Neural progenitor cell (in vitro differentiated cells): ENCODE results near the gene NUDT3. TPM values are rescaled to one million over a fixed set of nuclear protein-coding genes. Genes with fewer than 3 reads are reported as not detected.

Source experiments
- DNase-seq: peaks from one replicate; pipeline ENCODE4 v3.0.0-alpha.2; 2016; ENCODE audit warnings: low spot score
- H2AFZ ChIP-seq: fragments of 200-600 bp; sonication (generic); replicated peaks from 2 replicates; pipeline ENCODE4 v1.6.1; 2016; ENCODE audit warnings: antibody characterized with exemption
- H3F3A ChIP-seq: fragments of 200-600 bp; sonication (generic); 2 replicates; pipeline ENCODE4 v1.6.1; 2016; ENCODE audit warnings: antibody characterized with exemption, low read depth
- H3K27ac ChIP-seq: fragments of 200-600 bp; sonication (generic); 2 replicates; pipeline ENCODE4 v1.5.1; 2016; ENCODE audit warnings: mild to moderate bottlenecking
- H3K27me3 ChIP-seq: fragments of 200-600 bp; sonication (generic); 2 replicates; pipeline ENCODE4 v1.6.1; 2016; ENCODE audit warnings: mild to moderate bottlenecking, moderate library complexity
- H3K36me3 ChIP-seq: fragments of 200-600 bp; sonication (generic); 2 replicates; pipeline ENCODE4 v1.5.1; 2016
- H3K4me1 ChIP-seq: fragments of 200-600 bp; sonication (generic); 2 replicates; pipeline ENCODE4 v1.6.1; 2016; ENCODE audit warnings: mixed run types
- H3K4me2 ChIP-seq: fragments of 200-600 bp; sonication (generic); 2 replicates; pipeline ENCODE4 v1.6.1; 2016
- H3K4me3 ChIP-seq: fragments of 200-600 bp; sonication (generic); 2 replicates; pipeline ENCODE4 v1.5.1; 2016
- H3K79me2 ChIP-seq: fragments of 200-600 bp; sonication (generic); 2 replicates; pipeline ENCODE4 v1.6.1; 2016; ENCODE audit warnings: low read depth
- H3K9ac ChIP-seq: fragments of 200-600 bp; sonication (generic); 2 replicates; pipeline ENCODE4 v1.6.1; 2016
- H3K9me3 ChIP-seq: fragments of 200-600 bp; sonication (generic); 2 replicates; pipeline ENCODE4 v1.5.1; 2016; ENCODE audit warnings: low read depth
- H4K20me1 ChIP-seq: fragments of 200-600 bp; sonication (generic); 2 replicates; pipeline ENCODE4 v1.6.1; 2016; ENCODE audit warnings: low read depth
- H3K27ac Mint-ChIP-seq: 3 replicates; pipeline ENCODE4 v1.8.0; 2021; ENCODE audit warnings: mixed read lengths
- H3K27me3 Mint-ChIP-seq: 2 replicates; pipeline ENCODE4 v1.8.0; 2022; ENCODE audit warnings: low read depth, mild to moderate bottlenecking, inconsistent platforms, moderate library complexity, mixed read lengths; ENCODE audit not compliant: insufficient read depth
- H3K36me3 Mint-ChIP-seq: 3 replicates; pipeline ENCODE4 v1.8.0; 2021; ENCODE audit warnings: mixed read lengths
- H3K4me1 Mint-ChIP-seq: 3 replicates; pipeline ENCODE4 v1.8.0; 2021; ENCODE audit warnings: mixed read lengths
- H3K4me3 Mint-ChIP-seq: 3 replicates; pipeline ENCODE4 v1.8.0; 2021; ENCODE audit warnings: mild to moderate bottlenecking, moderate library complexity, mixed read lengths
- H3K9me3 Mint-ChIP-seq: 3 replicates; pipeline ENCODE4 v1.8.0; 2020; ENCODE audit warnings: mixed read lengths
- CTCF ChIP-seq: fragments of 200-600 bp; sonication (generic); IDR thresholded peaks from 2 replicates; pipeline ENCODE4 v1.5.1; 2017; ENCODE audit warnings: antibody characterized with exemption, mild to moderate bottlenecking
- EZH2 ChIP-seq: fragments of 200-600 bp; sonication (generic); IDR thresholded peaks from 2 replicates; pipeline ENCODE4 v1.6.1; 2017; ENCODE audit warnings: antibody characterized with exemption, mild to moderate bottlenecking, moderate library complexity
- EZH2phosphoT487 ChIP-seq: fragments of 200-600 bp; sonication (generic); IDR thresholded peaks from 2 replicates; pipeline ENCODE4 v1.6.1; 2017; ENCODE audit warnings: antibody characterized with exemption
- total RNA-seq: library from RNA; depleted of rRNA; stranded (reverse); fragments of >200 nt; gene quantifications from 2 replicates; pipeline ENCODE4 v1.2.3, GENCODE V29; 2015; ENCODE audit warnings: low replicate concordance

Gene NUDT3
- total RNA-seq, 1 donor from 2014 or later = 35.7 TPM

GRCh38 chr6:34362909-34363680 lies 29.4 kb downstream of the NUDT3 start:
- no peak overlapping the region for H3K4me2 ChIP-seq
- H3K79me2 ChIP-seq = peaks cover 90% of the 10 kb centered on the region

GRCh38 chr6:34362176-34362575 lies 30.3 kb downstream of the NUDT3 start:
- H3K4me3 ChIP-seq = no peak overlapping the region
- no peaks in the 10 kb centered on the region for H3K27me3 ChIP-seq
- Mint-ChIP-seq H3K27me3 (peaks cover 2% of the 10 kb centered on the region), H3K4me3 (no peak overlapping the region), H3K9me3 (no peaks in the 10 kb centered on the region), H3K4me1 (peaks cover 20% of the 10 kb centered on the region), H3K36me3 (no peaks in the 10 kb centered on the region), H3K27ac (no peak overlapping the region)
- no peak for DNase-seq
- no peaks in the 10 kb centered on the region for H3K9me3 ChIP-seq
- H2AFZ ChIP-seq = no peak overlapping the region
- H3K4me2 ChIP-seq = no peak overlapping the region
- TF ChIP-seq EZH2phosphoT487 (no peak), CTCF (no peak), EZH2 (no peak)
- no peak overlapping the region for H3K27ac ChIP-seq
- H3K36me3 ChIP-seq = no peaks in the 10 kb centered on the region
- H4K20me1 ChIP-seq = peaks cover 43% of the 10 kb centered on the region
- H3K9ac ChIP-seq = no peak overlapping the region
- peaks cover 4% of the 10 kb centered on the region for H3K4me1 ChIP-seq
- H3K79me2 ChIP-seq = peaks cover 94% of the 10 kb centered on the region
- H3F3A ChIP-seq = no peaks in the 10 kb centered on the region

More at GRCh38 chr6:34362909-34363680, 29.4 kb downstream of the NUDT3 start:
- peaks cover 4% of the 10 kb centered on the region for H3K4me1 ChIP-seq
- TF ChIP-seq CTCF = no peak
- no peak for TF ChIP-seq EZH2phosphoT487
- TF ChIP-seq EZH2 = no peak
- no peak for DNase-seq
- H3K27me3 ChIP-seq = no peaks in the 10 kb centered on the region
- Mint-ChIP-seq H3K36me3 (peaks cover 3% of the 10 kb centered on the region), H3K27me3 (peaks cover 2% of the 10 kb centered on the region), H3K9me3 (no peaks in the 10 kb centered on the region), H3K4me1 (peaks cover 20% of the 10 kb centered on the region), H3K4me3 (no peak overlapping the region), H3K27ac (no peak overlapping the region)
- H3K4me3 ChIP-seq = no peak overlapping the region
- H2AFZ ChIP-seq = no peak overlapping the region
- peaks cover 41% of the 10 kb centered on the region for H4K20me1 ChIP-seq
- H3K9ac ChIP-seq = no peak overlapping the region
- H3K36me3 ChIP-seq = no peaks in the 10 kb centered on the region
- H3K9me3 ChIP-seq = no peaks in the 10 kb centered on the region
- no peaks in the 10 kb centered on the region for H3F3A ChIP-seq
- H3K27ac ChIP-seq = no peak overlapping the region

- H4K20me1 ChIP-seq = peaks cover 46% of the 10 kb centered on the region
Measured at GRCh38 chr6:34360556-34360955, 31.9 kb downstream of the NUDT3 start.

More at GRCh38 chr6:34360556-34360955, 31.9 kb downstream of the NUDT3 start:
- peaks cover 4% of the 10 kb centered on the region for H3K4me1 ChIP-seq
- Mint-ChIP-seq H3K27ac (no peak overlapping the region), H3K4me1 (peaks cover 18% of the 10 kb centered on the region), H3K9me3 (no peaks in the 10 kb centered on the region), H3K27me3 (no peaks in the 10 kb centered on the region), H3K36me3 (peaks cover 2% of the 10 kb centered on the region), H3K4me3 (no peak overlapping the region)
- H3K4me3 ChIP-seq = no peak overlapping the region
- H2AFZ ChIP-seq = no peak overlapping the region
- no peaks in the 10 kb centered on the region for H3K9me3 ChIP-seq
- H3K9ac ChIP-seq = no peak overlapping the region
- no peaks in the 10 kb centered on the region for H3K27me3 ChIP-seq
- H3K27ac ChIP-seq = no peak overlapping the region
- no peaks in the 10 kb centered on the region for H3F3A ChIP-seq
- peaks cover 97% of the 10 kb centered on the region for H3K79me2 ChIP-seq
- TF ChIP-seq CTCF (no peak), EZH2phosphoT487 (no peak), EZH2 (no peak)
- no peaks in the 10 kb centered on the region for H3K36me3 ChIP-seq
- DNase-seq = no peak
- no peak overlapping the region for H3K4me2 ChIP-seq
